H1 (cell line): Measurements from ENCODE around the gene DEFB129.

Experiments
- CEBPB ChIP-seq: IDR thresholded peaks from 2 replicates; pipeline ENCODE4 v1.6.1; 2012; ENCODE audit warnings: low read depth, low read length
- EGR1 ChIP-seq: IDR thresholded peaks from 2 replicates; pipeline ENCODE4 v1.6.1; 2011; ENCODE audit warnings: low read depth, low read length, borderline replicate concordance
- MAFK ChIP-seq: IDR thresholded peaks from 2 replicates; pipeline ENCODE4 v1.6.1; 2012; ENCODE audit warnings: low read depth, mild to moderate bottlenecking, improper control_type of control experiment, low read length
- MAX ChIP-seq: IDR thresholded peaks from 2 replicates; pipeline ENCODE4 v1.6.1; 2012; ENCODE audit warnings: inconsistent platforms
- TF ChIP-seq, protein P1 (sequence below), 3 experiments: IDR thresholded peaks; 1 replicate in 2 of 3; 2 replicates in 1 of 3; pipeline versions ENCODE4 v1.5.1 to v1.6.1; 2011; ENCODE audit warnings: low read length in 3 of 3, mild to moderate bottlenecking in 3 of 3, inconsistent platforms in 2 of 3, low read depth in 1 of 3, moderate library complexity in 1 of 3; ENCODE audit not compliant: insufficient read depth in 1 of 3; ENCODE audit errors: control extremely low read depth in 1 of 3

GRCh38 chr20:259981-260380 lies 32.9 kb downstream of the DEFB129 start:
- TF ChIP-seq MAFK = no peak
- TF ChIP-seq, protein P1, sequence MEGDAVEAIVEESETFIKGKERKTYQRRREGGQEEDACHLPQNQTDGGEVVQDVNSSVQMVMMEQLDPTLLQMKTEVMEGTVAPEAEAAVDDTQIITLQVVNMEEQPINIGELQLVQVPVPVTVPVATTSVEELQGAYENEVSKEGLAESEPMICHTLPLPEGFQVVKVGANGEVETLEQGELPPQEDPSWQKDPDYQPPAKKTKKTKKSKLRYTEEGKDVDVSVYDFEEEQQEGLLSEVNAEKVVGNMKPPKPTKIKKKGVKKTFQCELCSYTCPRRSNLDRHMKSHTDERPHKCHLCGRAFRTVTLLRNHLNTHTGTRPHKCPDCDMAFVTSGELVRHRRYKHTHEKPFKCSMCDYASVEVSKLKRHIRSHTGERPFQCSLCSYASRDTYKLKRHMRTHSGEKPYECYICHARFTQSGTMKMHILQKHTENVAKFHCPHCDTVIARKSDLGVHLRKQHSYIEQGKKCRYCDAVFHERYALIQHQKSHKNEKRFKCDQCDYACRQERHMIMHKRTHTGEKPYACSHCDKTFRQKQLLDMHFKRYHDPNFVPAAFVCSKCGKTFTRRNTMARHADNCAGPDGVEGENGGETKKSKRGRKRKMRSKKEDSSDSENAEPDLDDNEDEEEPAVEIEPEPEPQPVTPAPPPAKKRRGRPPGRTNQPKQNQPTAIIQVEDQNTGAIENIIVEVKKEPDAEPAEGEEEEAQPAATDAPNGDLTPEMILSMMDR (IDR thresholded peaks at IDR 0.05; ENCODE audit: control extremely low read depth in 1 of 3, insufficient read depth in 1 of 3, low read depth in 1 of 3, low read length in 3 of 3) = no peak
- no peak for TF ChIP-seq CEBPB
- TF ChIP-seq EGR1 = no peak
- no peak for TF ChIP-seq MAX
